Activated CD4-positive, alpha-beta T cell treated with anti-CD3 and anti-CD28 coated beads, Interleukin-2, amount 50 U/mL, for 24 hours (primary cell): ENCODE data around the gene MYO5B.
"Not testable (repeated sequence)": the region's sequence is repeated elsewhere in the genome, so short reads cannot be mapped to it uniquely, and the experiment has no call there.

Experiments
- DNase-seq, 2 donors: peaks; one replicate each; pipeline ENCODE4 v3.0.0-alpha.2; 2020; ENCODE audit warnings: low read depth in 1 of 2, low spot score in 1 of 2

Gene MYO5B

GRCh38 chr18:49811151-49811938, 383.6 kb downstream of the MYO5B start:
- no peak for DNase-seq

DNA sequence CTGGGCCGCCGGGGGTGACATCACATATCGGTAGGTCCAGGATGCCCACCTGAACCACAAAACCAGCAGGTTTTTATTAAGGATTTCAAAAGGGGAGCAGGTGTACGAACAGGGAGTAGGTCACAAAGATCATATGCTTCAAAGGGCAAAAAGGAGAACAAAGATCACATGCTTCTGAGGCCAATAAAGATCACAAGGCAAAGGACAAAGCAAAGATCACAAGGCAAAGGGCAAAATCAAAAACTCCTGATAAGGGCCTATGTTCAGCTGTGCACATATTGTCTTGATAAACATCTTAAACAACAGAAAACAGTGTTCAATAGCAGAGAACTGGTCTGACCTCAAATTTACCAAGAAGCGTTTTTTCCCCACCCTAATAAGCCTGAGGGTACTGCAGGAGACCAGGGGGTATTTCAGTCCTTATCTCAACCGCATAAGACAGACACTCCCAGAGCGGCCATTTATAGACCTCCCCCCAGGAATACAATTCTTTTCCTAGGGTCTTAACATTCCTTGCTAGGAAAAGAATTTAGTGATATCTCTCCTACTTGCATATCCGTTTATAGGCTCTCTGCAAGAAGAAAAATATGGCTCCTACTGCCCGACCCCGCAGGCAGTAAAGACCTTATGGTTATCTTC, 386.3 kb downstream of the MYO5B start:
- not testable (repeated sequence) for DNase-seq

GRCh38 chr18:49804096-49804495, 390.9 kb downstream of the MYO5B start:
- no peak for DNase-seq

DNA sequence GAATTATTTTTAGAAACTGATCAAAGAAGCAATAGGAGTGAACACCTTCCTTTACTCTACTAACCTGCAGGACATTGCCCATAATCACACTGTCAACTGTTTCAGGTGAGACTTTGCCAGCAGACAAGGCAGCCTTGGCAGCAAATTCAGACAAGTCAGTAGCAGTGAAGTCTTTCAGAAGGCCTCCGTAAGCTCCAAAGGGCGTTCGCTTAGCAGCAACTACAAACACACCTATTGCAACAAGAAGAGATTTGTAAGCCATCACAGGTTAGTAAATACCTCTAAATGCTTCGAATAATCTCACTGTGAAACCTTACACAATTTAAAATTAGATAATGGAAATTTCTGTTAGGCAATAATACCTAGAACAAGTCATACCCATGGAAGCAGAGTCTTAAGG, 392.3 kb downstream of the MYO5B start:
- no peak for DNase-seq

GRCh38 chr18:49800491-49800890, 394.5 kb downstream of the MYO5B start:
- not testable (repeated sequence) for DNase-seq

GRCh38 chr18:49799806-49800205, 395.1 kb downstream of the MYO5B start:
- not testable (repeated sequence) for DNase-seq

GRCh38 chr18:49798001-49798400, 396.9 kb downstream of the MYO5B start:
- DNase-seq = no peak

DNA sequence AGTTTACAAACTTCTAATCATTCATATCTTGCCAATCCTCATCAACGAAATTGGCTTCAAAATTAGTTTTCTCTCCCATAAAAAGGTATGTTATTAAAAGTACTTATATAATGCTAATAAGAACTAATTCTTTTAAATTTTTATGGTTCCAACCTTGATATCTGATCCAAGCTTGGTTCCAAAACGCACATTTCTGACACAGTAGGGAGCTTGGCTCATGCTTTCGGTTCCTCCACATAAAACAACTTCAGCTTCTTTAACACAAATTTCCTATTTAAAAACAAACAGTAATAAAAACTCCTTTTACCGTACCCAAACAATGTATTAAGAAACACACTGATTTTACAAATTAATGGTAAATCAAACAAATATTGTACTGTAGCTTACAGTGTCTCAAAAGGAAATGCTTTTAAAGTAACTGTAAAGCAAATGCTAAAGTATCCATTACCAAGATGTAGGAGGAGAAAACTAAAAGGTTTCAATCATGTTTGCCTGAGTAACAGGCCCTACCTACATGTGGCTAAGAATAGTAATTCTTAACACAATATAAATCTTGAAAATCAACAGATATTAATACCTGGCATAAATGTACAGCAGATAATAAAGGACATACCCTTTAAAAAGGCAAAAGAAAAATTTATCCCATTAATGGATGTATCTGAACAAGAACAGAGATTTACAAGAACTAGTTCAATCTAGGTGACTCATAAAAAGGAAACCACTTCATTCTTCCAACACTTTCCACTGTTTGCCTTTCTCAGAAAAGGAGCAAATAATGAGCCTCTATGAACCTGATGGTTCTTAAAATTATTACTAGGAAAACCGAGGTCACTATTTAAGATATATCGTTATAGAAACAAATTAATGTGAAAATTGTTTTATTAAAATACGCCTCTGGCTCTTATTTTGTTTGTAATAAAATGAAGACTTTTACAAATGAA, 399.1 kb downstream of the MYO5B start:
- DNase-seq = no peak

GRCh38 chr18:49794743-49795142, 400.2 kb downstream of the MYO5B start:
- no peak for DNase-seq

DNA sequence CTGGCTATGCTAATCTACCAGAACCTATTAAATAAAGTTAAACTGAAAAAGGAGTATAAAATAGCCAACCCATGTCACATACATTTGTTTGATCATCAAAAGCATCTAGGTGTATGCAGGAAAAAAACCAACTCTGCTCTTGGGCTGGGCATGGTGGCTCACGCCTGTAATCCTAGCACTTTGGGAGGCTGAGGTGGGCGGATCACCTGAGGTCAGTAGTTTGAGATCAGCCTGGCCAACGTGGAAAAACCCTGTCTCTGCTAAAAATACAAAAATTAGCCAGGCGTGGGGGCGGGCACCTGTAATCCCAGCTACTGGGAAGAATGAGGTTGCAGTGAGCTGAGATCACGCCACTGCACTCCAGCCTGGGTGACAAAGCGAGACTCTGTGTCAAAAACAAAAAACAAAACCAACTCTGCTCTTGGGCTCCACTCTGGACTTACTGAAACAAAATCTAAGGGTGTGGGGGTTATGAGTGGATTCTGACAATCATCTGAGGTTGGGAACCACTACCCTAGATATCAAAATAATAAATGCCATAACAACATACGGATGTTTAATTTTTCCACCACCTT, 405.3 kb downstream of the MYO5B start:
- not testable (repeated sequence) for DNase-seq

- no peak for DNase-seq
These were observed 406.5 kb downstream of the MYO5B start for GRCh38 chr18:49788327-49788898.

DNA sequence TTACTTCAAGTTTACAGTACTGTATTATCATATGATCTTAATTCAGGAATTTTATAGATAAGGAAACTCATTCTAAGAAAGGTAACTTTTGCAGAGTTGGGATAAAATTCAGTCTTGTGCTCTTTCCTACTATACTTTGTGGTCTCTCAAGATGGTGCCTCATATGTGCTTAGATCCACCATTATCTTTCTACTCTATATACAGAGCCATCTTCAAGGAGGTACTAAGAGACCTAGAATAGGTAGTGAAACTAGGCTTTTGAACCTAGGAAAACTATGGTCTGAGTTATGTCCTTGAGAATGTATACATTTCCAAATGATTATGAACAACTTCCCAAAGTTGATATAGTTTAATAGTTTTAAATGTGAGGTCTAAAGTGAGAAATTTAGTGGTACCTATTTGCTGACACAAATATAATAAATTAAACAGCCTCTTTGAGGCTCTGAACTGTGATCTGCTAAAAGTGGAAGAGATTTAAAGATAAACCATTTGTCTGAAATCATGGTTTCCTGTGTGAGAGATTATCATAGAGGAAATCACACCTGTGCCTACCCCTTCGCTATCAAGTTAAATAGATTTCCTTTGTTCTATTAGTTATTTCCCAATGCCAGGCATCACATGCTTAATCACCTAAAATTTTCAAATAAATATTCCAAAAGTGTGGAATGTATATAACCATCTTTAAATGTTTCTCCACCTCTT, 408.8 kb downstream of the MYO5B start:
- DNase-seq = no peak

GRCh38 chr18:49784427-49785185, 410.3 kb downstream of the MYO5B start:
- no peak for DNase-seq

DNA sequence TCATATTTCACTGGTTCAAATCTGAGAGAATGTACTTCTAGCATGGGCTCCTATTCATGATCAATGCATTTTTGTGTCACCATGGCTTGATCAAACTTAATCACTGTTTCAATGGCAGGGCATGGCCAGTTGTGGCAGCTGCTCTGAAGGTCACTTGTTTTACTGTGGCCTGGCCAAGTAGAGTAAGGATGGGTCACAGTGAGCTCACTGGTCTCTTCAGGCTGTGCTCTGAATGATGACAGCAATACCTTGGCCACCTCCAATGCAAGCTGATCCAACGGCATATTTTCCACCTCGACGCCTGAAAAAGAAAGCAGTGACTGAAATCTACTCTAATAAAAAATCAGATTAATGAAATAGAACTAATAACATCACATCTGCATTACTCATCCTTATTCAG, 411.3 kb downstream of the MYO5B start:
- not testable (repeated sequence) for DNase-seq

DNA sequence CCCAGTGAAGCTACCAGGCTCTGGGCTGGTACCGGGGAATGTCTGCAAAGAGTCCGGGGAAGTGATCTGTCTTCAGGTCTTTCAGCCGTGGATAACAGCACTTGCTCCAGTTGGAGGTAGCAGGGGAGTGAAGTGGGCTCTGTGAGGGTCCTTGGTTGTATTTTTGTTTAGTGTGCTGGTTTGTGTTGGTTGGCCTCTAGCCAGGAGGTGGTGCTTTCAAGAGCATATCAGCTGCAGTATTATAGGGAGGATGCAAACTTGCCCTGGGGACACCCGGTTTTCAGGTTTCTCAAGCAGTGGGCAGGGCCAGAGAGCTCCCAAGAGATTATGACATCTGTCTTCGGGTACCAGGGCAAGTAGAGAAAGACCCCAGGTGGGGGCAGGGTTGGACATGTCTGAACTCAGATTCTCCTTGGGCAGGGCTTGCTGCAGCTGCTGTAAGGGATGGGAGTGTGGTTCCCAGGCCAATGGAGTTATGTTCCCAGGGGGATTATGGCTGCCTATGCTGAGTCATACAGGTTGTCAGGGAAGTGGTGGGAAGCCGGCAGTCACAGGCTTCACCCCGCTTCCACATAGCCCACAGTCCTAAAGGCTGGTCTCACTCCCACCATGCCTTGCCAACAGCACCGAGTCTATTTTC, 416.0 kb downstream of the MYO5B start:
- no peak for DNase-seq
